SJCRH30 (cell line): Measurements from ENCODE around the gene GOLGA1. TPM values are rescaled to one million over a fixed set of nuclear protein-coding genes. Genes with fewer than 3 reads are reported as not detected.

Source experiments
- DNase-seq, 2 experiments: peaks; one replicate each; pipeline ENCODE4 v3.0.0-alpha.2; 2015 to 2020
- H3K27ac ChIP-seq: fragments of 250-450 bp; sonication (Bioruptor Pico); 2 replicates; pipeline ENCODE4 v1.5.1; 2020; ENCODE audit warnings: mild to moderate bottlenecking, moderate library complexity
- H3K27me3 ChIP-seq: fragments of 250-450 bp; sonication (Bioruptor Pico); 2 replicates; pipeline ENCODE4 v1.5.1; 2020; ENCODE audit warnings: mild to moderate bottlenecking, moderate library complexity
- H3K36me3 ChIP-seq: fragments of 250-450 bp; sonication (Bioruptor Pico); 2 replicates; pipeline ENCODE4 v1.5.1; 2020; ENCODE audit warnings: mild to moderate bottlenecking, moderate library complexity
- H3K4me1 ChIP-seq: fragments of 250-450 bp; sonication (Bioruptor Pico); 2 replicates; pipeline ENCODE4 v1.5.1; 2020; ENCODE audit warnings: mild to moderate bottlenecking, moderate library complexity
- H3K4me3 ChIP-seq: fragments of 250-450 bp; sonication (Bioruptor Pico); 2 replicates; pipeline ENCODE4 v1.5.1; 2020; ENCODE audit warnings: mild to moderate bottlenecking, moderate library complexity
- H3K9me3 ChIP-seq: fragments of 250-450 bp; sonication (Bioruptor Pico); replicated peaks from 2 replicates; pipeline ENCODE4 v1.5.1; 2020; ENCODE audit warnings: mild to moderate bottlenecking, moderate library complexity
- total RNA-seq: library from RNA; depleted of rRNA; stranded (reverse); fragments of >200 nt; shearing (Covaris generic); gene quantifications from 2 replicates; pipeline ENCODE4 v1.2.3, GENCODE V29; 2014

Gene GOLGA1
- total RNA-seq, 1 experiment from 2014 or later = 10.1 TPM

DNA sequence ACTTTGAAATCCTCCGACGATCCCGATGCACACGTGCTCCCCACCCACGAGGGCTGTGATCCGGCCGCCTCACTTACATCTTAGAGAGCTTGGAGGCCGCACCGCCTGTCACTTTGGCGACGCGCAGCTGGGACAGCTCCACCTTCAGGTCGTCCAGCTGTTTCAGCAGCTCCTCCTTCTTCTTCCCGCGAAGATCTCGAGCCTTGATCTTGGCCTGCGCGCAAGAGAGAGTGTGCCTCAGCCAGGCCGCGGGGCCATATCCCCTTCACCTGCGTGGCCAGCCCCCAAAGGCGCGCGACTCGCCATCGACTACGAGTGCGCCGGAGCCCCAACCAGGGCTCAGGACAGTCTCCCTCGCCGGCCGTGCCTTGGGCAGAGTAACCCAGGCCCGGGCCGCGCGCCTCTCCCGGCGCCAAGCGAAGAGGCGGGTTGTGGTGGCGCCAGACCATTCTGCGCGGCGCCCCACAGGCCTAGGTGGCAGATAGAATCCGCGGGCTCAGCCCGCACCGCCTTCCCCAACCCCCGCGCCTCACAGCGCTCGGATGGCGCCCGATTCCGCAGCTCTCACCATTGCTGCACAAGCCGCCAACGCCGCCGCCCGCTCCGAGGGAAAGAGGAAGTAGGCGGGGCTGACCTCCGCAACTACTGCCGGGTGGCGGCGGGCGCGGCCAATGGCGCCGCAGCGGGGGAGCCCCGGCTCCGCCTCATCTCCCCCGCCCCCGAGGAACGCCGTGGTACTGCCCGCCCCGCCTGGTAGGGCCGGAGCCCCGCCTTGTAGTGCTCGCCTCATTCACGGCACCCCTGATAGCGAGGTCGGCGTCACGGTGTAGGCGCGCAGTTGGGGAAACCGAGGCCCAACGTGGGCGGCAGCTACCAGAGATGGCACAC is 79.3 kb downstream of the GOLGA1 start, which contains the start of the genes ARPC5L and RPL35:
Gene ARPC5L, plus strand, starts transcription at position 789 of the 888 bp plus-strand sequence. CDS start 7,161 bp downstream, outside the sequence.
Gene RPL35, minus strand, starts transcription at position 616 of the 888 bp plus-strand sequence. Its CDS starts 45 bp downstream, at position 571.
- no peaks in the 10 kb centered on the region for H3K9me3 ChIP-seq
- H3K36me3 ChIP-seq = peaks cover 49% of the 10 kb centered on the region
- H3K4me1 ChIP-seq = peaks cover 26% of the 10 kb centered on the region
- H3K27ac ChIP-seq = peak within 1 kb of the TSS; percentile 96
- peak; percentile 97 to 98 for DNase-seq
- peak within 1 kb of the TSS; percentile 96 for H3K4me3 ChIP-seq
- no peaks in the 10 kb centered on the region for H3K27me3 ChIP-seq

DNA sequence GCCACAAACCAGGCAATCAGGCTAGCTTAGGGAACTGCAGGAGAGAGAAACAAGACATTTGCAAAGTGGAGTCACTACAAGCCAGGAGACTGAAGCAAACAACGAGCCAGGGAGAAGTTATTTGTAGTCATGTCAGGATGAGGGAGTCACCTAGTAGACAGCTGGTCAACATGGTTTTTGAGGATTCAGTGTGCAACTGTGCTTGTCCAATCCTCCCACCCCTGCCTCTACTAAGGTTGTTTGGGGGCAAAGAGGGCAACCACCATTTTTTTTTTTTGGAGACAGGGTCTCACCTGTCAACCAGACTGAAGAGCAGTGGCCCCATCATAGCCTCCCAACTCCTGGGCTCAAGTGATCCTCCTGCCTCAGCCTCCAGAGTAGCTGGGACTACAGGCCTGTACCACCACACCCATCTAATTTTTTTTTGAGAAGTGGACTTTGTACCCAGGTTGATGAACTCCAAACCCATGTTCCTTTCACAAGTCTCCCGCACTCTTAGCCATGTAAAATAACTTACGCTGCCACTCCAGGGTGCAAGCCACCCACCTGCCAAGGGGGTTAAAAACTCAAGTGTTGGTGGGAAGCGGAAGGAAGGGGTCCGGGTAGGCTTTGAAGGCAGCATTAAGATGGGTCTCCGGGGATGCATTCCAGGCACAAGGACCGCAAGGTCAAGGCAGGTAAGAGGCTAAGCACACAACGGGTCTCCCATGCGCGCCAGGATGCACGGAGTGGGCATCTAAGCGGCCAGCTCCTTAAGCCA is 80.1 kb downstream of the GOLGA1 start:
- DNase-seq = no peak
- peak overlapping the region; percentile 96 for H3K27ac ChIP-seq
- peak overlapping the region; percentile 96 for H3K4me3 ChIP-seq
- peaks cover 54% of the 10 kb centered on the region for H3K36me3 ChIP-seq
- H3K4me1 ChIP-seq = peaks cover 26% of the 10 kb centered on the region
- no peaks in the 10 kb centered on the region for H3K9me3 ChIP-seq
- H3K27me3 ChIP-seq = no peaks in the 10 kb centered on the region

DNA sequence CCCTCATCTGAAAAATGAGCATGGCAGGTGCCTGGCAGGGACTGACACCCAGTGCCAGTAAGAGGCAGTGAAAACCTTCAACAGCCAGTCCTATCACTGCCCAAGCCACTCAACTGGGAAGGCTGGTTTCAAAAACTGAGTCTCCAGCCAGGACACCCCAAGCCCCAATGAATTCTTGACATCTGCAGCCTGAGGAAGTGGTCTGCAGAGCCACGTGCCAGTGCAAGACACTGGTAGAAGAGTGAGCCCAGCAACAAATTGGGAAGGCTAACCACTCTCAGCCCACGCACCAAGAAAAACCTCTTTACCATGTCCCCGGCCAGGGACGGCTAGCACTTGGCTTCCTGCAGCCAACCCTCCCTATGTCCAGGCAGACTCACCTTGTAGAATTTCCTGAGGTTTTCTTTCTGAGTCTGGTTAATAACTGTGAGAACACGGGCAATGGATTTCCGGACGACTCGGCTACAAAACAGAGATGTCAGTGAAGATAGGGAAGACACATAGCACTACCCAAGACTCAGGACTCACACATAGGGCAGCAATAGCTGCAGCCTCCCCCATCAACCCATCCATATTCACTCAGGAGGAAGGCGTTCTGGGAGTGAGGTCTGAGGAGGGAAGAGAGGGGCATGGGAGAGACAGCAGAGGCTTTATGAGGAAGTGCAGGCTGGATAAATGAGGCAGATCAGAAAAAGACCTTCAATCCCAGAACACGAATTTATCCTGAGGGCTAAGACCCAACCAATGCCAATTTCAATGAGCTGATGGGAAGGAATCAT is 80.9 kb downstream of the GOLGA1 start:
- Histone ChIP-seq H3K9me3 (no peaks in the 10 kb centered on the region), H3K27me3 (no peaks in the 10 kb centered on the region), H3K4me3 (peak overlapping the region; percentile 96), H3K36me3 (peaks cover 54% of the 10 kb centered on the region), H3K4me1 (peaks cover 26% of the 10 kb centered on the region), H3K27ac (no peak overlapping the region; the same call in 1 of the 2 replicates)
- no peak for DNase-seq

DNA sequence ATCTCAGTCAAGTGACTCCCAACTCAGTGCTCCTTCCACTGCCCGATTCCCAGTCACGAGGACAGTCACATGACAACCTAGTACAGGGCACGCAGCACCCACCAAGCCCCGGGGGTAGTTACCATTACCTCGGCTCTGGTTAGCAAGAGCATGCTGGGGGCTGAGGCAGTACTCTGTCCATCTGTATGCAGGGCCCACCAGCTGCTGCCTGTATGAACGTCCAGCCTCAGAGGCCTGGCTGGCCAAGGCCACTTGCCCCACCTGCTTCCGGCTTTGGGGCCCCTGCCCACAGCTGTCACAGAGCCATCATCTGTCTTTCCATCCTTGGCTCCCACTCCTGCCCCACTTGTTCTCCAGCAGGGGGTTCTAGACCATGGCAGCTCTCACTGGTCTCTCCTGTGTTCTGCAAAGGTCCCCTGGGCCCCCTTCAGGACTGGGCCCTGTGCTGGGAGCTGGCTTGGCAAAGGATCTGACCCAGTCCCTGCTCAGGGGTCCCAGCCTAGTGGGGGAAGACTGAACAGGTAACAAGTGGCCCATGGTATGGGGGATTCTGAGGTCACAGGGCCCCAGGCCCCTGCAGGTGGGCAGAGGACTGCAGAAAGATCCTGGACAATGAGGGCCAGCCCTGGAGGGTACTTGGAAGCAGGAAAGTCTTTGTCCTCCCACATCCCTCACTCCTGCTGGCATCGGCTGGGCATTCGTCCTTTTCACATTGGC is 82.4 kb downstream of the GOLGA1 start:
- H3K27ac ChIP-seq = no peak overlapping the region; the same call in 1 of the 2 replicates
- no peaks in the 10 kb centered on the region for H3K27me3 ChIP-seq
- peaks cover 26% of the 10 kb centered on the region for H3K4me1 ChIP-seq
- H3K4me3 ChIP-seq = no peak overlapping the region
- peak; percentile 90 to 93 for DNase-seq
- H3K36me3 ChIP-seq = peaks cover 54% of the 10 kb centered on the region
- no peaks in the 10 kb centered on the region for H3K9me3 ChIP-seq

DNA sequence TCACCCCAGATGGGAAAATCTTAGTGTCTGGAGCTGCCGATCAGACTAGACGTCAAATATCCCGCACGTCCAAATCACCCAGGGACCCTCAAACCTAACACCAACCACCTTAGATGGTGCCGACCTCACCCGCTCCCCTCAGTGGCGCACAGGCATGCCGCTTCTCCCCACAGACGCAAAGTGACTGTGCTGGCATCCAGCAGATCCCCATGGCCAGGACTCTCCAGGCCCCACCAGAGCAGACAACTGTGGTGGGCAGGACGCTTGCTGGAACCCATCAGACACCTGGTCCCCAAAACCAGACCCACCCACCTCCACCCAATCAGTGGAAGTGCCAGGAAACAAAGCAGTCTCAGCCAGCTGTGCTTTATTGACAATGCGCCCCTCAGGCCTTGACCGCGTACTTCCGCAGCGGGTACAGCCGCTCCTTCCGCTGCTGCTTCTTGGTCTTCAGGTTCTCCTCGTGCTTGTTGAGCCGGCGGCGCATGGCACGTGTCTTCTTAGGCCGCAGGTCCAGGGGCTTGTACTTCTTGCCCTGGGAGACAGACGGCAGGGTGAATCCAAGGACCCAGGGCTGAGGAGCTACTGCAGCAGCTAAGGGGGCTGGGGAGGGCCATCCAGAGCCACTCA is 83.2 kb downstream of the GOLGA1 start:
- peaks cover 28% of the 10 kb centered on the region for H3K4me1 ChIP-seq

DNA sequence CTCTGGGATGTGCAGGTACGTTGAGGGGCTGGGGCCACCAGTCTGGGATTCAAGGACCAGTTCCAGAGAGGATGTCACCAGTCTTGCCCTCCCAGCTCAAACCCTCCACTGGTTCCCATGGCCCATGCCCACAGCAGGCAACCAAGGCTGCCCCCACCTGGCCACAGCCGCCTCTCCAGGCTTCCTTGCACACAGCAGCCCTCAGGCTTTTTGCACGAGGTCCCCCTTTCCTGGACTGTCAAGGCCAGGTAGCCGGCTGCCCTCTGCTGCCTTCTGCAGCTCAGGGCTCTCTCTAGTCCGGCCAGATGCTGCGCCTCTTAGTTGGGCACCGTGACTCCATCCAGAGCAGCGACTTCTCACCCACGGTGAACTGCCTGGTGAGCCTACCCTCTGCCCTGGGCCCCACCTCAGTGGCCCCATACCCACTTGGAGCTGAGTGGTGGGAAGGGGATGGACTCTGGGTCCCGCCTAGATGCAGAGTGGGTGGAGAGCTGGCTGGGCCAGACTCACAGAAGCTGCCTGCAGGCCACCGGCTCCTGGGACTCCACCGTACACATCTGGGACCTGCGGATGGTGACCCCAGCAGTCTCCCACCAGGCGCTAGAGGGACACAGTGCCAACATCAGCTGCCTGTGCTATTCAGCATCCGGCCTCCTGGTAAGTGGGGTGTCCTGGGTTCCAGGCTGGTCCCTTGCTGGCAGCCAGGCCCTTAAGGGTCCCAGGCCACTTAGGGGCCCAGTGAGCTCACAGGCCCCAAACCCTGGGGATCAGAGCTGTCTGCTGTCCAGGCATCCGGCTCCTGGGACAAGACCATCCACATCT is 84.7 kb downstream of the GOLGA1 start:
- Histone ChIP-seq H3K4me3 (no peak overlapping the region), H3K36me3 (peaks cover 50% of the 10 kb centered on the region), H3K4me1 (peaks cover 38% of the 10 kb centered on the region), H3K9me3 (no peaks in the 10 kb centered on the region), H3K27me3 (no peaks in the 10 kb centered on the region), H3K27ac (no peak overlapping the region)
- DNase-seq = peak; percentile 68

More for the DNA sequence above, 83.2 kb downstream of the GOLGA1 start:
- no peaks in the 10 kb centered on the region for H3K27me3 ChIP-seq
- no peak for DNase-seq
- H3K27ac ChIP-seq = no peak overlapping the region; the same call in 1 of the 2 replicates
- H3K4me3 ChIP-seq = no peak overlapping the region
- peaks cover 54% of the 10 kb centered on the region for H3K36me3 ChIP-seq
- H3K9me3 ChIP-seq = no peaks in the 10 kb centered on the region

DNA sequence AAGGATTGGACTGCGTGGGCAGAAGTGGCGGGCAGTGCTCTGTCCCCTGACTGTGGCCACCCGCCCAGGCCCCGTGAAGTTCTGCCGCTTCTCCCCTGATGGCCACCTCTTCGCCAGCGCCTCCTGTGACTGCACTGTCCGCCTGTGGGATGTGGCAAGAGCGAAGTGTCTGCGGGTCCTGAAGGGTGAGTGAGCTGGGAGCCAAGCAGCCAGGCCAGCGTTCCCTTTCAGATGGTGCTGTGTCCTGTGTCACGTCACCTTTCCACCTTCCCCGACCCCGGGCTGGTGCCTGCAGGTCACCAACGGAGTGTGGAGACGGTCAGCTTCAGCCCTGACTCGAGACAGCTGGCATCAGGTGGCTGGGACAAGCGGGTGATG is 85.3 kb downstream of the GOLGA1 start:
- Histone ChIP-seq H3K36me3 (peaks cover 44% of the 10 kb centered on the region), H3K27me3 (no peaks in the 10 kb centered on the region), H3K9me3 (no peaks in the 10 kb centered on the region), H3K4me3 (no peak overlapping the region), H3K4me1 (peaks cover 38% of the 10 kb centered on the region), H3K27ac (no peak overlapping the region)
- no peak for DNase-seq

DNA sequence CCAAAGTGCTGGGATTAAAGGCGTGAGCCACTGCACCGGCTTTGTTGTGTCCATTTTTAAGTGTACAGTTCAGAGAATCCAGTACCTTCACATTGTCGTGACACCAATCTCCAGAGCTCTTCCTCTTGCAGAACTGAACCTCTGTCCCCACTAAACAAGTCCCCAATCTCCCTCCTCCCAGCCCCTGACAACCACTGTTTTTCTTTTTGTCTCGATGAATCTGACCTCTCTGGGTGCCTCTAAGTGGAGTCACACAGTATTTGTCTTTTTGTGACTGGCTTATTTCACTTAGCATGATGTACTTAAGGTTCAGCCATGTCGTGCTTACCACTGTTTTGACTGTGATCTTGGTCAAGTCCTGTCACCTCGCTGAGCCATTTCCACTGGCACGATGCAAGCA is 86.1 kb downstream of the GOLGA1 start:
- no peak overlapping the region for H3K27ac ChIP-seq
- H3K4me1 ChIP-seq = peaks cover 34% of the 10 kb centered on the region

DNA sequence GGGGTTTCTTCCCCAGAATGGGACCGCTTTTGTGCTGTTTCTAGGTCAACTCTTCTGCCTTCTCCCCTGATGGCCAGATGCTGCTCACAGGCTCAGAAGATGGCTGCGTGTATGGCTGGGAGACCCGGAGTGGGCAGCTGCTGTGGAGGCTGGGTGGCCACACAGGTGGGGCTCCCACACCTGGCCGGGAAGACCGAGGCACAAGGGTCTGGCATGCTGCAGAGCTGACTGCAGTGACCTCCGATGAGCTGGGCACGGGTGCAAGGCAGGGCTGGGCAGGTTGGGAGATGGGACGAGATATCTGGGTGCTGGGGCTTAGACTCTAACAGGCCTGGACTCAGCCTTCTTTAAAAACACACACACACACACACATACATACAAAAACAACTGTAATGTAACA is 86.7 kb downstream of the GOLGA1 start:
- Histone ChIP-seq H3K27ac (no peak overlapping the region), H3K36me3 (peaks cover 30% of the 10 kb centered on the region), H3K27me3 (no peaks in the 10 kb centered on the region), H3K4me1 (peaks cover 30% of the 10 kb centered on the region), H3K9me3 (no peaks in the 10 kb centered on the region), H3K4me3 (no peak overlapping the region)
- no peak for DNase-seq

More for the DNA sequence above, 86.1 kb downstream of the GOLGA1 start:
- DNase-seq = no peak
- Histone ChIP-seq H3K27me3 (no peaks in the 10 kb centered on the region), H3K9me3 (no peaks in the 10 kb centered on the region), H3K36me3 (peaks cover 37% of the 10 kb centered on the region), H3K4me3 (no peak overlapping the region)

DNA sequence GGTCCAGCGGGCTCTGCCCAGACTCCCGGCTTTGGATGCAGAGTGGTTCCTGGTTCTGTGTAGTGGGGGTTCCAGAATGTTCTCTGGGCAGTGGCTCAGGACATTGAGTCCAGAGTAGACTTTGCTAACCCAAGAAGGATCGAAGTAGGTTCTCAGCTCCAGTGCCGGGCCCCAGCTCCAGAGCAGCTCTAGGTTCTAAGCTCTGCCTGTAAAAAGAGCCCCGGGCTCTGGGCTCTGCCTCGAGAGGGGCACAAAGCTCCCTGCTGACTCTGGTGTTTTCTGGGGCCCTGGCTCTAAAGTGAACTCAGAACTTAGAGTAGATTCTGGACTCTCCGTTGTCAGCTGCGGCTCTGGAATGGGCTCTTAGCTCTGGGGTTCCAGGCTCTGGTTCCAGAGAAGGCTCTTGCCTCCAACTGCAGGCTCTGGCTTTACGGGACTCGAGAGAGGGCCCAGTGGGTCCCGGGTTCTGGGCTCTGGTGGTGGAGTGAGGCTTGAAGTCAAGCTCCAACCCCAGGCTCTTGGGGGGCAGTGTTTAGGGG is 87.2 kb downstream of the GOLGA1 start:
- H3K4me3 ChIP-seq = peak overlapping the region; percentile 51

DNA sequence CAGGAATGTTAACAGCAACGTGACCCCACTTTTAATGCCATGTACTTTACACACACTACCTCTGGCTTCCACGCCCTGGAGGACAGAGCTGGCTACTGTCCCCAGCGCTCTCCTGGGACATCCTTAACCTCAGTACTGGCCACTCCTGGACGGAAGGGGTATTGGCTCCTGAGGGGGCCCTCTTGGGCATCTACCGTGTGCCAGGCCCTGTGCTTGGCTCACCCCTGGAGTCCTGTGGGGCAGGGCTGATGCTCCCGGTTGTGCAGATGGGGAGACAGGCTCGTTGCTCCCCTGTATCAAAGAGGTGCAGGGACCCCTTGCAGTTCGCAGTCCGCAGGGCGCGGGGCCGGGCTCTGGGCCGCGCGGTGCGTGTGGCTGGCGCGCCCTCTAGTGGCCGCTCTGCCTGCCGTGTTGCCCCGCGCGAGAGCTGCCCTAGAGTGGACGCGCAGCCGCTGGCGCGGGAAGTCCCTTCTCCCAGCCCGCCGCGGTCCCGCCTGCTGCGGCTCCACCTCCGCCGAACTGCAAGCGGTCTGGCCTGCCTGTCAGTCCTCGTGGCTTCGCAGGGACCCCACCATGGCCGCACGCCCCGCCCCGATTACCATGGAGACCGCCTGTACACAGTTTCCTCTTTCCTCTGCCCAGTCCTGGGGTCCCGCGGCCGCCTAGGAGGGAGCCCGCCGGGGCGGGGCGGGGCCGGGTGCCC is 87.9 kb downstream of the GOLGA1 start, which contains the start of gene WDR38:
Gene WDR38, plus strand, starts transcription at position 632 of the 703 bp plus-strand sequence. CDS start 72 bp downstream, outside the sequence.
- Histone ChIP-seq H3K4me3 (peak within 1 kb of the TSS; percentile 51), H3K27me3 (no peaks in the 10 kb centered on the region), H3K36me3 (peaks cover 18% of the 10 kb centered on the region), H3K27ac (no peak within 1 kb of the TSS), H3K4me1 (peaks cover 18% of the 10 kb centered on the region), H3K9me3 (no peaks in the 10 kb centered on the region)
- peak; percentile 87 to 89 for DNase-seq

More for the DNA sequence above, 87.2 kb downstream of the GOLGA1 start:
- H3K27me3 ChIP-seq = no peaks in the 10 kb centered on the region
- no peak overlapping the region for H3K27ac ChIP-seq
- H3K9me3 ChIP-seq = no peaks in the 10 kb centered on the region
- H3K4me1 ChIP-seq = peaks cover 25% of the 10 kb centered on the region
- DNase-seq = no peak
- H3K36me3 ChIP-seq = peaks cover 25% of the 10 kb centered on the region
